Thoracic aorta (tissue), 2 donors: ENCODE measurements around the gene RAB11FIP3. TPM values are rescaled to one million over a fixed set of nuclear protein-coding genes. Genes with fewer than 3 reads are reported as not detected.

Experiments used
- ATAC-seq: fragments of 150-250 bp; one replicate; pipeline ENCODE4 v1.8.0; 2017; ENCODE audit warnings: low read depth; ENCODE audit not compliant: insufficient number of reproducible peaks, low FRiP score
- DNase-seq: peaks from one replicate; pipeline ENCODE4 v3.0.0-alpha.2; 2020; ENCODE audit warnings: low spot score
- H3K27ac ChIP-seq, 2 donors: fragments of 200-600 bp; sonication (generic); 1 replicate in 1 of 2; 2 replicates in 1 of 2; pipeline ENCODE4 v1.5.1; 2016; ENCODE audit warnings: mild to moderate bottlenecking in 2 of 2, moderate library complexity in 2 of 2
- H3K27me3 ChIP-seq: fragments of 200-600 bp; sonication (generic); replicated peaks from 2 replicates; pipeline ENCODE4 v1.6.0; 2016; ENCODE audit warnings: mild to moderate bottlenecking; ENCODE audit not compliant: insufficient read depth
- H3K36me3 ChIP-seq: fragments of 200-600 bp; sonication (generic); one replicate; pipeline ENCODE4 v1.5.1; 2016
- H3K4me1 ChIP-seq, 2 donors: fragments of 200-600 bp; sonication (generic); 1 replicate in 1 of 2; 2 replicates in 1 of 2; pipeline versions ENCODE4 v1.5.1 to v1.6.0; 2016; ENCODE audit warnings: low read depth in 2 of 2, mild to moderate bottlenecking in 1 of 2; ENCODE audit not compliant: control insufficient read depth in 1 of 2
- H3K4me3 ChIP-seq: fragments of 200-600 bp; sonication (generic); 2 replicates; pipeline ENCODE4 v1.5.1; 2016; ENCODE audit warnings: mild to moderate bottlenecking
- H3K9me3 ChIP-seq: fragments of 200-600 bp; sonication (generic); 2 replicates; pipeline ENCODE4 v1.5.1; 2016
- total RNA-seq, 2 donors: library from RNA; depleted of rRNA; stranded (reverse); fragments of >200 nt; gene quantifications; one replicate each; pipeline versions ENCODE4 v1.1.0 to v1.2.3, GENCODE V29; 2016
- TF ChIP-seq, protein P1 (sequence below): fragments of 200-600 bp; sonication (generic); IDR thresholded peaks from one replicate; pipeline ENCODE4 v1.5.1; 2019; ENCODE audit warnings: antibody characterized with exemption

Gene RAB11FIP3
- total RNA-seq, 2 donors from 2014 or later = 70.1 to 71.1 TPM

DNA sequence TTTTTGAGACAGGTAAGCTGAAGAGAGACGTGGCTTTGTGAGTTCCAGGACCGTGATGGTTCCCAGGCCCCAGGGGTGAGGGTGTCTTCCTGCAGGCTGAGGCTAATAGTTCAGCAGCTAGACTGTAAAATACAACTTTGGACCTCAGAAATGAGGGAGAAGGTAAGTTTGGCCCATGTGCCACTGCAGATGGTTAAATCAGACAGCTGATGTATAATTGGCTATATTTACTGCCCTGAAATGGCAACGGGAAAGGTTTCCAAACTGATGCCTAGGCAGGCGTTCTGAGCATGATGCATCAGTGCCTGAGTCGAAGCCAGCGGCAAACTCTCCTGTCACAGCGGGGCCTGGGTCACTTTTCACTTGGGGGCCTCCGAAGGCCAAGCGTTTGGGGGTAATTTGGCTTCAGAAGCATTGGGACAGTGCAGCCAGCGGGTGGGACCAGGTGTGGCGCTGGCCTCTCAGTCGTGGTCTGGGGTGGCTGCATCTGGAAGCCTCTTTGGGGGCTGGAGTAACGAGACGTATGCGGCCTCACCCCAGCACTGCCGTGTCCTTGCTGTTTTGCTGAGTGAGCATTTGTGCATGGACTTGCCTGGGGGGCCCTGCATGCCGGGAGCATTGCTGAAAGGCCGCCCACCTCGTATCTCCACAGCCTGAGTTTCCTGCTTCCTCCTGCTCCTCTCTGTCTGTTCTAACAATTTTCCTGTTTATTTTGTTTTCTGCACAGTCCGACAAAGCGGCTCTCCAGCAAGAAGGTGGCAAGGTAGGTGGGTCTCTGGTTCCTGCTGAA lies 70.8 kb downstream of the RAB11FIP3 start:
- H3K27me3 ChIP-seq = no peaks in the 10 kb centered on the region
- H3K4me3 ChIP-seq = no peak overlapping the region
- DNase-seq = no peak
- no peaks in the 10 kb centered on the region for H3K4me1 ChIP-seq
- no peak overlapping the region for H3K27ac ChIP-seq
- TF ChIP-seq, protein P1, sequence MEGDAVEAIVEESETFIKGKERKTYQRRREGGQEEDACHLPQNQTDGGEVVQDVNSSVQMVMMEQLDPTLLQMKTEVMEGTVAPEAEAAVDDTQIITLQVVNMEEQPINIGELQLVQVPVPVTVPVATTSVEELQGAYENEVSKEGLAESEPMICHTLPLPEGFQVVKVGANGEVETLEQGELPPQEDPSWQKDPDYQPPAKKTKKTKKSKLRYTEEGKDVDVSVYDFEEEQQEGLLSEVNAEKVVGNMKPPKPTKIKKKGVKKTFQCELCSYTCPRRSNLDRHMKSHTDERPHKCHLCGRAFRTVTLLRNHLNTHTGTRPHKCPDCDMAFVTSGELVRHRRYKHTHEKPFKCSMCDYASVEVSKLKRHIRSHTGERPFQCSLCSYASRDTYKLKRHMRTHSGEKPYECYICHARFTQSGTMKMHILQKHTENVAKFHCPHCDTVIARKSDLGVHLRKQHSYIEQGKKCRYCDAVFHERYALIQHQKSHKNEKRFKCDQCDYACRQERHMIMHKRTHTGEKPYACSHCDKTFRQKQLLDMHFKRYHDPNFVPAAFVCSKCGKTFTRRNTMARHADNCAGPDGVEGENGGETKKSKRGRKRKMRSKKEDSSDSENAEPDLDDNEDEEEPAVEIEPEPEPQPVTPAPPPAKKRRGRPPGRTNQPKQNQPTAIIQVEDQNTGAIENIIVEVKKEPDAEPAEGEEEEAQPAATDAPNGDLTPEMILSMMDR = no peak
- peaks cover 10% of the 10 kb centered on the region for H3K36me3 ChIP-seq
- H3K9me3 ChIP-seq = no peaks in the 10 kb centered on the region
- ATAC-seq = no peak

DNA sequence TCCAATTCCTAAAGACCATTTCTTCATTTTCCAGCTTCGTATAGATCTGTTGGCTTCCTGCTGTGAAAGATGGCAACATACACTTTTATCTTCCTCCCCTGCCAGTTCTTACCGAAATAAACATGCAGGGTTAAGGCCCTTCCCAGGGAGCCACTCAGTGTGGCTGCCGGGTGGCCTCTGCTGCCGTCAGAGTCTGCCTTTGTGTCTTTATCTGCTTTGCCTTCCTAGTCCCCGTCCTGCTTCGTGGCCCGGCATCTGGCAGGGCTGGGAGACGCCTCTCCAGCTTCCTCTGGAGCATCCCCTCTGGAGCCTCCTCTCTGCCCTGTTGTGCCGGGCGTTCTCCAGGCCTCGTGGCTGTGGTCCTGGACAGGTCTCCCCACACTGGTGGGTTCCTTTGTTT lies 71.8 kb downstream of the RAB11FIP3 start:
- TF ChIP-seq, protein P1 = no peak
- Histone ChIP-seq H3K4me1 (no peaks in the 10 kb centered on the region), H3K27ac (no peak overlapping the region), H3K36me3 (peaks cover 10% of the 10 kb centered on the region), H3K9me3 (no peaks in the 10 kb centered on the region), H3K4me3 (no peak overlapping the region), H3K27me3 (no peaks in the 10 kb centered on the region)
- ATAC-seq = no peak
- no peak for DNase-seq

DNA sequence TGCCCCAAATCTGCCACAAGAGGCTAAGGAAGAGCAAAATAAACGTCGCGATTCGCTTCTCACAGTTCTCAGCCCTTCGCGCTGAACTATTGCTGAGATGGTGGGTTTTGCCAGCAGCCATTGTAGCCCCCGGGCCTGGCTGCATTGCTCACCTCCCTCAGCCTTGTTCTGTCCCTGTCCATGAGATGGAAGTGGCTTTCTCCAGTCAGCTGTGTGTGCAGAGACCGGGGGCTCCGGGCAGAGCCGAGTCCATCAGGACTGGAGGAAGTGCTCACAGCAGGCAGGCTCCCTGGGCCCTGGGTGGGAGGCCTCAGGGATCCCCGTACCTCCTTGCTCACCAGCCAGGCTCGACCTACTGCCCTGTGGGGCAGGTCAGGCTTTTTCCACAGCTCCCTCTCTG lies 74.5 kb downstream of the RAB11FIP3 start:
- DNase-seq (no peak), ATAC-seq (no peak)
- TF ChIP-seq, protein P1 = no peak
- Histone ChIP-seq H3K9me3 (no peaks in the 10 kb centered on the region), H3K36me3 (peaks cover 10% of the 10 kb centered on the region), H3K4me1 (no peaks in the 10 kb centered on the region), H3K27ac (no peak overlapping the region), H3K4me3 (no peak overlapping the region), H3K27me3 (no peaks in the 10 kb centered on the region)

DNA sequence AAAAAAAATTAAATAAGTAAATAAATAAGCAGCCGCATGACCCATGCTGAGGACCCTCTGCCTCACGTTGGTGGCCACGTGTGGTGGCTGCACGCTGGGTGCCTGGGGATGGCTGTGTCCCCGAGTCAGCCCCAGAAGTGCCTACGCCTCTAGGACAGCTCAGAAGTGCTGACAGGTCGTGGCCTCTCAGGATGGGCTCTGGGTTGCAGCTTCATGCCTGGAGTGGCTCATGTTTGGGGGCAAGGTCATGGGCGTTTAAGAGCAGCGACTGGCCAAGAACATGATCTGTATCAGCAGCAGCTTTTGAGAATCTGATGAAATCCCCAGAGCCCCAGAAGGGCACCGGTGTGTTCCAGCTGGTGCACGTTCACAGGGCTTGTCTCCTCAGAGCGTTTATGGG lies 75.3 kb downstream of the RAB11FIP3 start:
- no peak overlapping the region for H3K27ac ChIP-seq
- ATAC-seq (no peak), DNase-seq (no peak)
- no peak overlapping the region for H3K4me3 ChIP-seq
- H3K9me3 ChIP-seq = no peaks in the 10 kb centered on the region
- no peaks in the 10 kb centered on the region for H3K4me1 ChIP-seq
- TF ChIP-seq, protein P1 = no peak
- H3K27me3 ChIP-seq = no peaks in the 10 kb centered on the region
- H3K36me3 ChIP-seq = peaks cover 14% of the 10 kb centered on the region

DNA sequence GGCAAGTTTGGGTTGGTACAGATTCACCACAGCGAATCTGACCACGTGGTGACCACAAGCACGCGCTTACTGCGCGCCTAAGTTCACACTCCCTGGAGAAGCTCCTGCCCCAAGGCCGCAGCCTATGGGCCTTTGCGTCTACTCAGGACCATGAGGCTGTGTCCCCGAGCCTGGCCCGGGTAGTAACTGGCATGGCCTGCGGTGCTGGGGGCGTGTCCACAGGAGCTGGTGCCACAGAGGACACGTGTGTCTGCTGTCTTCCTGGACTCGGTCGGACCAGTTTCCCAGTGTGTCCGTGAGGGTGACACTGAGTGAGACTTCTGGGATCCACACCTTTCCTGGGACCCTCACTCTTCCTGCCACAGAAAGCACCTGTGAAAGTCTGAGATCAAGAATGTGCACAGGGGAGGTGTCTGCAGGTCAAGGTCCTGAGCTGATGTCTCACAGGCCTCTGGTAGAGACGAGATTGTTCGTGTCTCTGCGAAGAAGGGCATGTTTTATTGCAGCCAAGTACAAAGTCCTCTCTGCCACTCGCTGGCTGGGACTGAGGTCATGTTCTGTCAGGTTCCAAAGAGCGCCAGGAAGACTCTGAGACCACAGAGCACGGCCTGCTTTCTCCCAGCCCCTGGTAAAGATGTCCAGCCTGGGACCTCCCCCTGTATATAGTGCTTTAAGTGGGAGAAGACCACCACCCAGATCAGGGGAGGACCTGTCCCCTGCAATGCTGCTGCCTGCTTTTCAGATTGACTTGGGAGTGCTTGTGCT lies 76.9 kb downstream of the RAB11FIP3 start:
- DNase-seq = no peak
- Histone ChIP-seq H3K4me1 (no peaks in the 10 kb centered on the region), H3K27ac (no peak overlapping the region), H3K4me3 (no peak overlapping the region), H3K36me3 (peaks cover 23% of the 10 kb centered on the region), H3K27me3 (no peaks in the 10 kb centered on the region), H3K9me3 (no peaks in the 10 kb centered on the region)
- TF ChIP-seq, protein P1 = no peak
- no peak for ATAC-seq
